ENCODE data around the gene OR12D3.

DNA sequence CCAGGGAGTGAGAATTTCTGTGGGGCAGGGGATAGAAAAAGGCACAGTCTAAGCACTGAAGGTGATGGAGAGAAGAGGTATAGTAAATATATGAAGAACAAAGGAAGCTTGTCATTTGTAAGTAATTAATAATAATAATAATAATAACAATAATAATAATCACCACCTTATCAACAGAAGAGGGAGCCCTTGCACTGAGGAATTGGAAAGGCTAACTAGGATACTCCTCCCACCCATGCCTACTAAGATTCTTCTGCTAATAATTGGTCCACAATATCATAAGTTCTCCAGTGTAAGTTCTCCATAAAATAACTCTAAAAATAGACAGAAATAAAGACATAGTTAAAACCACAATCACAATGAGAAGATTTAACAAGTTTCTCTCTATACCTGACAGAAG lies 912 bp upstream of the OR12D3 start:
- TF ChIP-seq CTCF (IDR thresholded peaks at IDR 0.05 in 2 of 3, conservative IDR thresholded peaks at IDR 0.05 in 1 of 3; ENCODE audit: borderline replicate concordance in 1 of 3, insufficient read depth in 1 of 3, low read depth in 2 of 3, low read length in 2 of 3) = peak in 2 of 3 experiments; percentile 17 to 49; a peak in 2 of 6 replicates
- no peak for TF ChIP-seq JUND (IDR thresholded peaks at IDR 0.05)
- no peak for TF ChIP-seq EZH2 (IDR thresholded peaks at IDR 0.05)

All from HCT116 (cell line).